CD4-positive, CD25-positive, alpha-beta regulatory T cell (primary cell): ENCODE results near the gene CETN3. TPM values are rescaled to one million over a fixed set of nuclear protein-coding genes. Genes with fewer than 3 reads are reported as not detected.

ENCODE experiments used
- ATAC-seq, 2 donors: fragments of 150-1000 bp; cut with Tn5 transposase; one replicate each; pipeline ENCODE4 v1.10.0; 2021; ENCODE audit warnings: low read depth in 2 of 2, moderate number of reproducible peaks in 2 of 2, moderate library complexity in 1 of 2
- DNase-seq, 3 donors: peaks; one replicate each; pipeline versions ENCODE4 v3.0.0 to v3.0.0-alpha.2; 2012 to 2022; ENCODE audit warnings: mixed read lengths in 1 of 3
- H3K27ac ChIP-seq: one replicate; pipeline ENCODE4 v1.7.0; 2013; ENCODE audit warnings: mild to moderate bottlenecking, low read length; ENCODE audit not compliant: insufficient read depth, poor library complexity, severe bottlenecking
- H3K27me3 ChIP-seq: one replicate; pipeline ENCODE4 v1.7.0; 2013; ENCODE audit warnings: low read length; ENCODE audit not compliant: control insufficient read depth, insufficient read depth
- H3K36me3 ChIP-seq: one replicate; pipeline ENCODE4 v1.7.0; 2013; ENCODE audit warnings: mild to moderate bottlenecking, low read length, moderate library complexity; ENCODE audit not compliant: control insufficient read depth, insufficient read depth
- H3K4me1 ChIP-seq: 2 replicates; pipeline ENCODE4 v1.7.0; 2013; ENCODE audit warnings: mild to moderate bottlenecking, low read length; ENCODE audit not compliant: insufficient read depth, control insufficient read depth, poor library complexity, severe bottlenecking
- H3K4me3 ChIP-seq: one replicate; pipeline ENCODE4 v1.7.0; 2013; ENCODE audit warnings: low read depth, mild to moderate bottlenecking, low read length, moderate library complexity
- H3K9me3 ChIP-seq, 2 experiments: 1 replicate in 1 of 2; 2 replicates in 1 of 2; pipeline ENCODE4 v1.7.0; 2013; ENCODE audit warnings: low read length in 2 of 2, mild to moderate bottlenecking in 1 of 2, moderate library complexity in 1 of 2; ENCODE audit not compliant: control insufficient read depth in 2 of 2
- H3K27ac Mint-ChIP-seq, 3 donors: one replicate each; pipeline ENCODE4 v1.8.0; 2020 to 2022; ENCODE audit warnings: mild to moderate bottlenecking in 3 of 3, mixed read lengths in 3 of 3, moderate library complexity in 2 of 3
- H3K27me3 Mint-ChIP-seq: one replicate; pipeline ENCODE4 v1.8.0; 2022; ENCODE audit warnings: mild to moderate bottlenecking, mixed read lengths
- H3K36me3 Mint-ChIP-seq: one replicate; pipeline ENCODE4 v1.8.0; 2020; ENCODE audit warnings: mixed read lengths
- H3K4me1 Mint-ChIP-seq, 4 donors: one replicate each; pipeline ENCODE4 v1.8.0; 2020 to 2022; ENCODE audit warnings: mixed read lengths in 4 of 4, mild to moderate bottlenecking in 1 of 4
- H3K4me3 Mint-ChIP-seq, 4 donors: one replicate each; pipeline ENCODE4 v1.8.0; 2020 to 2022; ENCODE audit warnings: mild to moderate bottlenecking in 4 of 4, mixed read lengths in 4 of 4, moderate library complexity in 3 of 4
- H3K9me3 Mint-ChIP-seq, 7 donors: one replicate each; pipeline ENCODE4 v1.8.0; 2020 to 2022; ENCODE audit warnings: mixed read lengths in 7 of 7, mild to moderate bottlenecking in 3 of 7, moderate library complexity in 2 of 7
- polyA plus RNA-seq, 4 donors: library from polyadenylated mRNA; unstranded; fragments of 300-500 nt; fragmentation: Illumina TruSeq; gene quantifications; one replicate each; pipeline ENCODE4 v1.2.3, GENCODE V29; 2021
- total RNA-seq: library from RNA; stranded (reverse); gene quantifications from one replicate; pipeline ENCODE4 v1.2.3, GENCODE V29; 2022

Gene CETN3
- total and polyA plus RNA-seq, 5 donors from 2014 or later: 5.2 to 31.0 (median 20.3) TPM

DNA sequence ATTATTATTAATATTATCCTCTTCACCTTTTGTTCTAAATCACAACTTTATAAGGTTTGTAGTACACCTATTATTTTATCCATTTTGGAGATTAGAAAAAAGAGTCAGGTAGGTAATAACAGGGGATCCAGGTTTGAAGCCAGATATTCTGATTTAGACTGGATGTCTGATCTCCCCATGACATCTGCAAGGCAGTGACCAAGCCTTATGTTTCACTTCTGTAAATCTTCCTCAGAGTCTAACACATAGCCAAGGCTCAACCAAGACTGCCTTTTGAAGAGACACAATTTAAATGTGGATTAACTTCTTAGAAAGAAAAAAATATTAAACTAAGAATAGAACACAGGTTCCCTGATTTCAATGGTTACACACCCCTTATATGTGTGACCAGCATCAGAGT is 44.2 kb downstream of the CETN3 start:
- Histone ChIP-seq H3K27me3 (peaks cover 2% of the 10 kb centered on the region), H3K36me3 (no peaks in the 10 kb centered on the region), H3K9me3 (no peaks in the 10 kb centered on the region), H3K4me1 (no peaks in the 10 kb centered on the region), H3K4me3 (no peak overlapping the region), H3K27ac (no peak overlapping the region)
- ATAC-seq: no peak
- DNase-seq: no peak
- Mint-ChIP-seq H3K27me3 (peaks cover 5% of the 10 kb centered on the region), H3K4me1 (no peaks in the 10 kb centered on the region), H3K36me3 (no peaks in the 10 kb centered on the region), H3K4me3 (no peak overlapping the region), H3K9me3 (peaks cover 0 to 8% (median 2%) of the 10 kb centered on the region in 7 donors), H3K27ac (no peak overlapping the region)

GRCh38 chr5:90359073-90359920 is 50.3 kb downstream of the CETN3 start:
- no peak for ATAC-seq
- no peaks in the 10 kb centered on the region for H3K4me1 Mint-ChIP-seq

GRCh38 chr5:90356622-90357021 is 52.9 kb downstream of the CETN3 start:
- no peak overlapping the region for H3K4me3 ChIP-seq
- no peak overlapping the region for H3K27ac Mint-ChIP-seq
- peaks cover 7% of the 10 kb centered on the region for H3K27me3 Mint-ChIP-seq
- H3K36me3 Mint-ChIP-seq: no peaks in the 10 kb centered on the region
- no peaks in the 10 kb centered on the region for H3K36me3 ChIP-seq
- ATAC-seq (no peak), DNase-seq (no peak)
- H3K27ac ChIP-seq: no peak overlapping the region
- H3K9me3 ChIP-seq: no peaks in the 10 kb centered on the region
- no peaks in the 10 kb centered on the region for H3K27me3 ChIP-seq
- peaks cover 0 to 4% (median 0%) of the 10 kb centered on the region in 7 donors for H3K9me3 Mint-ChIP-seq
- H3K4me1 ChIP-seq: no peaks in the 10 kb centered on the region
- no peak overlapping the region for H3K4me3 Mint-ChIP-seq
- H3K4me1 Mint-ChIP-seq: no peaks in the 10 kb centered on the region

More at GRCh38 chr5:90359073-90359920, 50.3 kb downstream of the CETN3 start:
- H3K27me3 ChIP-seq: no peaks in the 10 kb centered on the region
- no peaks in the 10 kb centered on the region for H3K36me3 ChIP-seq
- Mint-ChIP-seq H3K27ac (no peak overlapping the region), H3K27me3 (peaks cover 12% of the 10 kb centered on the region), H3K9me3 (peaks cover 0 to 4% (median 0%) of the 10 kb centered on the region in 7 donors), H3K36me3 (no peaks in the 10 kb centered on the region), H3K4me3 (no peak overlapping the region)
- H3K4me3 ChIP-seq: no peak overlapping the region
- no peaks in the 10 kb centered on the region for H3K4me1 ChIP-seq
- no peak overlapping the region for H3K27ac ChIP-seq
- DNase-seq: no peak
- no peaks in the 10 kb centered on the region for H3K9me3 ChIP-seq

DNA sequence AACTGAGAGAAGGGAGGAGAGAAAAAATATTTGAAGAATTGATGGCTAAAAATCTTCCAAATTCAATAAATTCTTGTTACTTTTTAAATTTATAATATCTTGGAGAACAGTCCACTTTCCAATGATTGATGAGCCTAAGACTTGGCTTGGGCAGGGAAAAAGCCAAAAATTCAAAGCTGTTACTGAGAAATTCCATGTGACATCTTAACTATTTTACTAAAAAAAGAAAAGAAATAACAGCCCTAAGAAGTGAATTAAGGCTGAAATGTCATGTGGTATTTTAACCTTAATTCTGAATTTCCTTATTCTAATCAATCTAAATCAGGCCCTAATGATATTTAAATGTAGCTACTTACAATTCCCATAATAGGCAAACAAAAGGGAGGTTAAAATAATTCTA is 53.4 kb downstream of the CETN3 start:
- Histone ChIP-seq H3K27me3 (no peaks in the 10 kb centered on the region), H3K36me3 (no peaks in the 10 kb centered on the region), H3K4me3 (no peak overlapping the region), H3K4me1 (no peaks in the 10 kb centered on the region), H3K9me3 (no peaks in the 10 kb centered on the region), H3K27ac (no peak overlapping the region)
- Mint-ChIP-seq H3K27ac (no peak overlapping the region), H3K36me3 (no peaks in the 10 kb centered on the region), H3K4me1 (no peaks in the 10 kb centered on the region), H3K4me3 (no peak overlapping the region), H3K27me3 (peaks cover 7% of the 10 kb centered on the region), H3K9me3 (peaks cover 0 to 5% (median 0%) of the 10 kb centered on the region in 7 donors)
- DNase-seq: no peak
- ATAC-seq: no peak

DNA sequence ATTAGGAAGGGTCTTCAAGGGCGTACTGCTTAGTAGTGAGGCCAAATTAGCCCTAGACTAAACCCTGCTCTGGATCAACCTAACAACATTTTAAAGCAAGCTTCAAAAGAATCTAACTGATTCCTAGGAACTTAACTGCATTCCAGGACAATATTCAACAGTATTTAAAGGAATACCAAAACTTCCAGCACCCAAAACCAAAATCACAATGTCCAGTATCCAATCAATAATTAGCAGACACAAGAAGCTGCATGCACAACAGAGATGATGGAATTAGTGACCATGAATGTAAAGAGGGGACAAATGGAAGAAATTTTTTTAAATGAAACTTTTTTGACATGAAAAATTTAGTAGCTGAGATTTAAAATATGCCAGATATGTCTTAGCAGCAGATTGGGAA is 53.9 kb downstream of the CETN3 start:
- no peak for ATAC-seq
- H3K9me3 Mint-ChIP-seq: peaks cover 0 to 5% (median 0%) of the 10 kb centered on the region in 7 donors
- H3K4me1 Mint-ChIP-seq: no peaks in the 10 kb centered on the region
- Histone ChIP-seq H3K4me1 (no peaks in the 10 kb centered on the region), H3K27me3 (no peaks in the 10 kb centered on the region), H3K4me3 (no peak overlapping the region), H3K36me3 (no peaks in the 10 kb centered on the region), H3K9me3 (no peaks in the 10 kb centered on the region), H3K27ac (no peak overlapping the region)
- H3K27me3 Mint-ChIP-seq: peaks cover 7% of the 10 kb centered on the region
- no peak overlapping the region for H3K4me3 Mint-ChIP-seq
- H3K27ac Mint-ChIP-seq: no peak overlapping the region
- no peak for DNase-seq
- H3K36me3 Mint-ChIP-seq: no peaks in the 10 kb centered on the region

GRCh38 chr5:90353254-90353653 is 56.3 kb downstream of the CETN3 start:
- Histone ChIP-seq H3K4me3 (no peak overlapping the region), H3K27me3 (no peaks in the 10 kb centered on the region), H3K4me1 (no peaks in the 10 kb centered on the region), H3K36me3 (no peaks in the 10 kb centered on the region), H3K9me3 (no peaks in the 10 kb centered on the region), H3K27ac (no peak overlapping the region)
- DNase-seq (no peak), ATAC-seq (no peak)
- Mint-ChIP-seq H3K36me3 (no peaks in the 10 kb centered on the region), H3K9me3 (peaks cover 0 to 4% (median 0%) of the 10 kb centered on the region in 7 donors), H3K27ac (no peak overlapping the region), H3K4me3 (no peak overlapping the region), H3K4me1 (no peaks in the 10 kb centered on the region), H3K27me3 (peaks cover 5% of the 10 kb centered on the region)

- Histone ChIP-seq H3K36me3 (no peaks in the 10 kb centered on the region), H3K9me3 (no peaks in the 10 kb centered on the region), H3K27me3 (no peaks in the 10 kb centered on the region), H3K4me3 (no peak overlapping the region), H3K4me1 (no peaks in the 10 kb centered on the region), H3K27ac (no peak overlapping the region)
- ATAC-seq (no peak), DNase-seq (no peak)
- Mint-ChIP-seq H3K27ac (no peak overlapping the region), H3K36me3 (no peaks in the 10 kb centered on the region), H3K4me1 (no peaks in the 10 kb centered on the region), H3K27me3 (peaks cover 5% of the 10 kb centered on the region), H3K4me3 (no peak overlapping the region), H3K9me3 (peaks cover 0 to 4% (median 0%) of the 10 kb centered on the region in 7 donors)
Observed at GRCh38 chr5:90351101-90351500, 58.5 kb downstream of the CETN3 start.

DNA sequence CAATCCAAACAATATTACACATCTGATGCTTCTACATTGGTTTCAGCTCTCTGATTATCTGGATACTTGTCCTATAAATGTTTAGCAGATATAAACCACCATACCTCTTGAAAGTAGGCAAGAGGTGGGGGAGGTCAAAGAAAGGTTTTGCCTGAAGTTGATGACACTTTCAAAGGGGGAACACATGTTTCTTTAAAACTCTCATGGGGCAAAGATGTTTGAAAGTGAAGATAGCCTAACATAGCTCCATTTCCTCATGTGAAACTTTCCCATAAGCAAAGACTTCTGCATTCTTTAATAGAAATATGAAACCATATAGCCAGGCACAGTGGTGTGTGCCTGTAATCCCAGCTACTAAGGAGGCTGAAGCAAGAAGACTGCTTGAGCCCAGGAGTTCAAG is 62.1 kb downstream of the CETN3 start:
- Mint-ChIP-seq H3K27ac (no peak overlapping the region), H3K4me3 (no peak overlapping the region), H3K4me1 (no peaks in the 10 kb centered on the region), H3K27me3 (peaks cover 5% of the 10 kb centered on the region), H3K9me3 (peaks cover 0 to 3% (median 0%) of the 10 kb centered on the region in 7 donors), H3K36me3 (no peaks in the 10 kb centered on the region)
- no peak for ATAC-seq
- no peaks in the 10 kb centered on the region for H3K36me3 ChIP-seq
- no peak for DNase-seq
- no peak overlapping the region for H3K27ac ChIP-seq
- no peaks in the 10 kb centered on the region for H3K4me1 ChIP-seq
- no peak overlapping the region for H3K4me3 ChIP-seq
- no peaks in the 10 kb centered on the region for H3K9me3 ChIP-seq
- no peaks in the 10 kb centered on the region for H3K27me3 ChIP-seq
